C4-2B (cell line): ENCODE data around the gene MEAK7.

Experiments
- ZFX ChIP-seq: fragments of 450-650 bp; IDR thresholded peaks from 2 replicates; pipeline ENCODE4 v1.6.1; 2017
- TF ChIP-seq, protein P1 (sequence below): fragments of 450-650 bp; conservative IDR thresholded peaks from 2 replicates; pipeline ENCODE4 v1.5.1; 2017; ENCODE audit warnings: mild to moderate bottlenecking

DNA sequence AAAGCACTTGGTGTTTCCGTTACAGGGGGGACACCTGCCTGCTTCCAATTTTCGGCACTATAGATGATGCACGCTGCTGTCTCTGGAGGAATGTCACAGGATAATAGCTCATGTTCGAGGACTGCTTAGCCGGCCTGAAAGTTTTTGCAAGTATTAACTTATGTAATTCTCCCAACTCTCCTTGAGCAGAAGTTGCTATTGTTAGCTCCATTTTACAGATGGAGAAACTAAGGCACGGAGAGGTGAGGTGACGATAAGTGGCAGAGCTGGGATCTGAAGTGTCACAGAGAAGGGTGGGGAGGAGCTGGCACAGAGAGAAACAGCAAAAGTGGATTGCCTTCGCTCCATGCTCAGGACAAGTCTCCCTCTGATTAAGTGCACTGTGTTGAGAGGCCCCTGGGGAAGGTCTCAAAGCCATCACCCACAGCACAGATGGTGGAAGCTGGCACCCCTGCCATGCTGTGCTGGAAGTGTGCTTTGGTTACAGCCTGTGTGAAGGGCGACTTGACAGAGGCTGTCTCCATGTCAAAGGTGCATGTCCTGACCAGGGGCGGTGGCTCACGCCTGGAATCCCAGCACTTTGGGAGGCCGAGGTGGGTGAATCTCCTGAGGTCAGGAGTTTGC is 40.8 kb upstream of the MEAK7 start:
- TF ChIP-seq, protein P1, sequence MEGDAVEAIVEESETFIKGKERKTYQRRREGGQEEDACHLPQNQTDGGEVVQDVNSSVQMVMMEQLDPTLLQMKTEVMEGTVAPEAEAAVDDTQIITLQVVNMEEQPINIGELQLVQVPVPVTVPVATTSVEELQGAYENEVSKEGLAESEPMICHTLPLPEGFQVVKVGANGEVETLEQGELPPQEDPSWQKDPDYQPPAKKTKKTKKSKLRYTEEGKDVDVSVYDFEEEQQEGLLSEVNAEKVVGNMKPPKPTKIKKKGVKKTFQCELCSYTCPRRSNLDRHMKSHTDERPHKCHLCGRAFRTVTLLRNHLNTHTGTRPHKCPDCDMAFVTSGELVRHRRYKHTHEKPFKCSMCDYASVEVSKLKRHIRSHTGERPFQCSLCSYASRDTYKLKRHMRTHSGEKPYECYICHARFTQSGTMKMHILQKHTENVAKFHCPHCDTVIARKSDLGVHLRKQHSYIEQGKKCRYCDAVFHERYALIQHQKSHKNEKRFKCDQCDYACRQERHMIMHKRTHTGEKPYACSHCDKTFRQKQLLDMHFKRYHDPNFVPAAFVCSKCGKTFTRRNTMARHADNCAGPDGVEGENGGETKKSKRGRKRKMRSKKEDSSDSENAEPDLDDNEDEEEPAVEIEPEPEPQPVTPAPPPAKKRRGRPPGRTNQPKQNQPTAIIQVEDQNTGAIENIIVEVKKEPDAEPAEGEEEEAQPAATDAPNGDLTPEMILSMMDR, result no peak
- TF ChIP-seq ZFX, result no peak
